Hematopoietic multipotent progenitor cell (in vitro differentiated cells): Measurements from ENCODE around the gene CAMK2N1. TPM values are rescaled to one million over a fixed set of nuclear protein-coding genes. Genes with fewer than 3 reads are reported as not detected.
"Not testable (repeated sequence)": the region's sequence is repeated elsewhere in the genome, so short reads cannot be mapped to it uniquely, and the experiment has no call there.

Experiments
- DNase-seq, 3 donors: peaks; one replicate each; pipeline ENCODE4 v3.0.0-alpha.2; 2011 to 2015; ENCODE audit warnings: low read depth in 2 of 3, low spot score in 2 of 3
- total RNA-seq: library from RNA; depleted of rRNA; stranded (reverse); fragments of >200 nt; gene quantifications from one replicate; pipeline ENCODE4 v1.2.3, GENCODE V29; 2012

Gene CAMK2N1
- not detected for total RNA-seq

DNA sequence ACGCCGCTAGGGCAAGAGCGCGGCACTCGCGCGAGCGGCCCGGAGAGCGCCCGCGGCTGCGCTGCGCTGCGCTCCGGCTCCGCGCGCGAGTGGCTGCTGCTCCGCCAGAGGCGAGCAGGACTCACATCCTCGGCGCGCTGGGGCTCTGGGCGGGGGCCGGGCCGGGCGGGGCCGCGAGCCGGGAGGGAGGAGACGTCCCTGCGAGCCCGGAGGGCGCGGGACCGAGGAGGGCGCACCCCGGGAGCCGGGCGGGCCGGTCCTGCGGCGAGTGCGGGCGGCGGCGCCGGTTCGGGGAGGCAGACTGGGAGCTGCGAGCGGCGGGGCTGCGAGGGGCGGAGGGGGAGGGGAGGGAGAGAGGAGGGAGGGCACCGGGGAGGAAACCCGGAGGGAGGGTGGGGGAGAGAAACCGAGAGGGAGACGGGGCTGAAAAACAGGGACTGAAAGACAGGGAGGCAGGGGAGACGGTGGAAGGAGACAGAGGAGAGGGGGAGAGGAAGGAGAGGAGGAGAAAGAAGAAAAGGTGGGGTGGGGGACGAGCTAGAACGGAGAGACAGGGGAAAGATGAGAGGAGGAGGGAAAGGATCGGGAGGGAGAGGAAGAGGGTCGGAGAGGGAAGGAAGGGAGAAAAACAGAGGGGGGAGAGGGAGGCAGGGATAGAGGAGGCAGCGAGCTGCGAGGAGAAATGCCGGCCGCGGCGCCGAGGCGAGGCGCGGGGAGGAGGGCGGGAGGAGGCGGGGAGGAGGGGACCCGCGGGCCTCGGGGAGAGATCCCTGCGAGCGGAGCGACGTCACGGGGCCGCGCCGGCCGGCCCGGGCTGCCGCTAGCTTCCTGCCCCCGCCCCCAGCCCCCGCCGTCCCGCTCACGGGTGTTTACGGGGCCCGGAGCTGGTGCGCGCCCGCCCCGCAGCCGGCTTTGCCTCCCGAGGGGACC lies at the start of gene CAMK2N1:
Gene CAMK2N1 (minus strand): TSS at position 684 of the 930 bp plus-strand sequence. CDS start 831 bp downstream, outside the sequence.
- DNase-seq: no peak

GRCh38 chr1:20534659-20535417 lies 48.8 kb upstream of the CAMK2N1 start:
- no peak for DNase-seq

DNA sequence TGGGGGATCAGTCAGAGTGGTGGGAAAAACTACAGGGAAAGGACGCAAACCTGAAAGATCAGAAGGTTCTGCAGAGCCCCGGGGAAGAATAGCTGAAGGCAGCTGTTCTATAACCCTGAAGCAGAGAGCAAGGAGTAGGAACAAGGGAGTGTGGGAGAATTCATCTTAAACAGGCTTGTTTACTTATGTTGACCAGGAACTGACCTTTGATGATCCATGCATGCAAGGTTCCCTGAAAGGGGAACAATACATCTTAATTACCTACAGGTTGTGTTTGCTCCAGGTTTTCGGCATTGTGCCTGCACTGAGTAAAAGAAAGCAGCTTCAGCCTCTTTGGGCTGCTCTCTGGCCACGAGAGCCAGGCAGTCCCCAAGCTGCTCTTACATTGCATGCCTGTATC lies 47.6 kb upstream of the CAMK2N1 start:
- no peak for DNase-seq

GRCh38 chr1:20530901-20531300 lies 44.9 kb upstream of the CAMK2N1 start:
- peak in 1 of 3 donors; percentile 23 for DNase-seq

- DNase-seq: peak in 2 of 3 donors; percentile 66 to 81
Observed at GRCh38 chr1:20530306-20530705, 44.3 kb upstream of the CAMK2N1 start.

- no peak for DNase-seq
Observed at GRCh38 chr1:20528221-20528620, 42.2 kb upstream of the CAMK2N1 start.

- no peak for DNase-seq
Observed at GRCh38 chr1:20526267-20526666, 40.3 kb upstream of the CAMK2N1 start.

GRCh38 chr1:20521960-20522861 lies 36.2 kb upstream of the CAMK2N1 start:
- peak; percentile 36 to 81 (median 73) for DNase-seq

- not testable (repeated sequence) for DNase-seq
Observed at GRCh38 chr1:20519609-20520262, 33.7 kb upstream of the CAMK2N1 start.

- DNase-seq: no peak
Observed at GRCh38 chr1:20511518-20512428, 25.8 kb upstream of the CAMK2N1 start.

- no peak for DNase-seq
Observed at GRCh38 chr1:20508411-20508771, 22.4 kb upstream of the CAMK2N1 start.

- peak; percentile 72 to 96 (median 95) for DNase-seq
Observed at GRCh38 chr1:20507564-20508410, 21.8 kb upstream of the CAMK2N1 start, which contains the start of gene MUL1. MUL1 (minus strand) TSS chr1:20508151; CDS start chr1:20508024, 127 bp downstream.

DNA sequence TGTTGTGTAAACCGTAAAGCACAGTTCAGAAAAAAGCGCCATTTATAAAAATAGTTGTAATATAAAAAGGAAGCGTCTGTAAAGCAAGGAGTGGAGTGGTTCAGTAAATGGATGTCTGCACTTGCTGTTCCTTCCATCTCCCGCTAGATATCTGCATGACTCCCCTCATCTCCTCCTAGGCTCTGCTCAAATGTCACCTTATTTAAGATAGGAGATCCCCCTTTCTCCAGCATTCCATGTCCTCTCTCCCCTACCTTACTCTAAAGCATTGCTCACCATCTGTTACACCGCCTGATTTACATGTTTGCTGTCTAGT lies 21.2 kb upstream of the CAMK2N1 start:
- DNase-seq: no peak

GRCh38 chr1:20505488-20505887 lies 19.5 kb upstream of the CAMK2N1 start:
- no peak for DNase-seq

DNA sequence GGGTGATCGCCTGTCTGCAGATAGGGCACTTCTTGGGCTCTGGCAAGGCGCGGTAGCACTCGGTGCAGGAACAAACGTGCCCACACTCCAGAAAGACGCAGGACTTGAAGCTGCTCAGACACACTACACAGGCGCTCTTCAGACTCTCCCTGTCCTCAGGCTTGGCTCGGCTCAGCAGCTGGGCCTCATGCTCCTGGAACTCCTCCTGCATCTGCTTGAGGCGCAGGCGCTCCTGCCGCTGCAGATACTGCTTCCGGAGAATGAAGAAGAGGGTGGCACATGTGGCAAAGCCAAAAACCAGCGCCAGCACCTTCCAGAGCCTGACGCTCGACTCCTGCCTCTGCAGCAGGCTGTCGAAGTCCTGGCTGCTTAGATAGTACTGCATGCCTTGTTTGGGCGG lies 14.7 kb upstream of the CAMK2N1 start:
- DNase-seq: no peak

DNA sequence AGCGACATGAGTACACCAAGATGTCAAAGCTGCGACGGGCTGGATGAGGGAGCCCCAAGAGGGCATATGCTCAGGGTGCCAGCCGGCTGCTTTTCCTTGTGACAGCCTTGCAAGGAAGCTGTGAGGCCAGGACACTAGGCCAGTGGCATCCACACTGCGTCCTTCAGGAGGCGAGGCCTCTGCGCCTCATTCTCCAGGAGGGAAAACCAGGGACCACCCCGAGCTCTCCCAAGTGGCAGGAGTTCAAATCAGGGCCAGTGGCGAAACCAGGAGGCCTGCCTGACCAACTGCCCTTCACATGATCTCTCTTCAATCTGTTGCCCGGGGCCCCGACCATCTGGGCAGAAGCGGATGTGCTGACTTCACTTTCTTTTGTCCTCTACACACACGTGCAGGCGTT lies 13.7 kb upstream of the CAMK2N1 start:
- no peak for DNase-seq

DNA sequence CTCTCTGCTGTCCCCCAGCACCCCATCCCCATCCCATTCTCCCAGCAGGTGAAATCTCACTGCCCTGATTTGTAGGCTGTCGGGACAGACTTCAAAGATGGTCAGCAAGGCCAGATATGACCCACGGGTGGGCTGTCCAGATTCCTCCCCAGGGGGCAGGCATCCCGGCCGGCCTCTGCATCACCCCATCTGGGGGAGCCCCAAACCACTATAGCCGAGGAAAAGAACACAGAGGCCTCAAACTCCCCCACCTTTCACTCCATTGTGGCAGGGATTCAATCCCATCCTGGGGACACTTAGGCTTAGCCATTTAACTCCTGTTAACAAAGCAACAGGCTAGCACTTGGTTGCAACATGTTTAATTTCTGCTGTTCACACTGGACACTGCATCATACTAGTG lies 13.1 kb upstream of the CAMK2N1 start:
- no peak for DNase-seq

GRCh38 chr1:20498116-20498515 lies 12.1 kb upstream of the CAMK2N1 start:
- DNase-seq: no peak
